Activated T-cell treated with anti-CD3 and anti-CD28 coated beads for 48 hours (primary cell): Measurements from ENCODE around the gene SMPD3.

ENCODE experiments used
- DNase-seq: peaks from one replicate; pipeline ENCODE4 v3.0.0-alpha.2; 2020; ENCODE audit warnings: low read depth

SMPD3 gene

GRCh38 chr16:68470461-68471150 is 22.3 kb upstream of the SMPD3 start:
- no peak for DNase-seq

- no peak for DNase-seq
These were observed 21.6 kb upstream of the SMPD3 start for GRCh38 chr16:68469796-68470460.

DNA sequence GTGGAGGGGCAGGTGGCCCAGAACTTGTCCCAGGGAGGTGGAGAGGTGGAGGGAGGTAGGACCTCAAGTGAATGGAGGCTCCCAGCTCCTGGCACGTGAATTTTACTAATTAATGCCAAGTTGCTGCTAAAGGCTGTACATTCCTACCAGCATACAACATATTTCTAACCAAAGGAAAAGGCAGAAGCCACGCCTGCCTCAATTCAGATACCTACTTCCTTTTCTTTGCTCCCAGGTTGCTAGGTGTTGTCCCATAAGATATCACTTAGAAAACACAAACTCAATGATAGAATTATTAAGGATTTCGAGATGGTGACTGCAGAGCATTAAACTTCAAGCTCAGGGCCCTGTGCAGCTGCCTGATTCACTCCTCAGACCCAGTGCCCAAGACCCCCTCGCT is 20.5 kb upstream of the SMPD3 start:
- DNase-seq = no peak

- DNase-seq = no peak
These were observed 17.9 kb upstream of the SMPD3 start for GRCh38 chr16:68466174-68466573.

DNA sequence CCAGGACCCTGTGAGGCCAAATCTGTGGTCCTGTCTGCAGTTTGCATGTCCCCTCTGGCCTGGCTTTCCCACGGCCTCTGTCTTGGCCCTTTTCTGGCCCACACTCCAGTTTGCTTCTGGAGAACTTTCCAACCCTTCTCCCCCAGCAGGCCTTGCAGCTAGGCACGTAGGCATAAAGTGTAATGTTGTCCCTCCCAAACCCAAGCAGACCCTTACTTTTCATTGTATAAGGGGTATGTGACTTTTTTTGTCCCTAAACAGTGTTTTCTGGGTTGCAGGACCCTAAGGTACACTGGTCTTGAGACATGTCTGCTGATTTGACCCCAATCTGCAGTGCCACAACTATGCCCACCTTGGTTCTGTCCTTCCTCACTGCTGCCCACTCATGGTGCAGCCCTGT is 15.6 kb upstream of the SMPD3 start:
- DNase-seq = no peak

- no peak for DNase-seq
These were observed 11.8 kb upstream of the SMPD3 start for GRCh38 chr16:68460067-68460466.

- DNase-seq = no peak
These were observed 11.1 kb upstream of the SMPD3 start for GRCh38 chr16:68459457-68459856.

GRCh38 chr16:68458551-68458950 is 10.2 kb upstream of the SMPD3 start:
- DNase-seq = no peak

GRCh38 chr16:68458101-68458500 is 9.8 kb upstream of the SMPD3 start:
- no peak for DNase-seq

GRCh38 chr16:68455631-68456030 is 7.3 kb upstream of the SMPD3 start:
- DNase-seq = no peak

GRCh38 chr16:68454920-68455435 is 6.7 kb upstream of the SMPD3 start:
- no peak for DNase-seq

DNA sequence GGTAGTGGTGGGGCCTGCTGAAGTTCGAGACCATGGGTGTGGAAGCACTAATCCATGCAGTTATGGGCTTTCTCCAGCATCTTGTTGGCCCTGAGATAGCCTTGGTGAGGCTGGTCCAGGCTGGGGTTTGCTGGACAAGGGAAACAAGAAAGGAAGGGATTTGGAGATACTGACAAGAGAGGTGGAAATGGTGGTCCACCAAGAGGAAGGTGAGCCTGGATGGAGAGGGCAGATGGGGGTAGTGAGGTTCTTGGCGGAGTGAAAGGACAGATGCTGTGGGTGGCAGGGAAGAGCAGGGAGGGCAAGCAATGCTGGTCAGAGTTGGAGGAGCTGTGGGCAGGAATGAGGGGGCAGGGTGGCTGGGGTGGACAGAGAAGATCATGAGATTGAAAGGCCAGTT is 5.5 kb upstream of the SMPD3 start:
- DNase-seq = no peak

- DNase-seq = no peak
These were observed 3.9 kb upstream of the SMPD3 start for GRCh38 chr16:68452176-68452575.

GRCh38 chr16:68451676-68452075 is 3.4 kb upstream of the SMPD3 start:
- no peak for DNase-seq

DNA sequence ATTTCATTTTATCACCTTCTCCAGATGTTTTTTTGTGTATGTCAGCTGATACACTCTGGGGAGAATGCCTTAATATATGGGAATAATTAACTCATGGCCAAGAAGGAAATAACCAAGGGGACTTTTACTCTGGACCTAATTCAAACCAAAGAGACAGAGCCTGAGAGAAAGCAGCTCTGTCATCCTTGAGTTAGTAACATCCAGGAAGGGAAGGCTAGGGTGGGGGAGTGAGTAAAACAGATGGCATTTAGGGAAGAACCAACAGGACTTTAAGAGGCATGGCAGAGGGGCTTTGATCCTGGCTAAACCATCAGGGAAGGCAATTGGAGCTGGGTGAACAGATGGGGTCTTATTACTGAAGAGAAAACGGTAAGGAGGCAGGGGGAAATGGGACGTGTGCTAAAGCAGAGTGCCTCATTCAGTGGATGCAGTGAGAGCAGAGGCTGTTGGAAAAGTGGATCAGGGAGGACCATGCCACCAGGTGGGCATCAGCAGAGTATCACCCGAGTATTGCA is 2.5 kb upstream of the SMPD3 start:
- DNase-seq = no peak

GRCh38 chr16:68447653-68448359 is 502 bp downstream of the SMPD3 start:
- no peak for DNase-seq

DNA sequence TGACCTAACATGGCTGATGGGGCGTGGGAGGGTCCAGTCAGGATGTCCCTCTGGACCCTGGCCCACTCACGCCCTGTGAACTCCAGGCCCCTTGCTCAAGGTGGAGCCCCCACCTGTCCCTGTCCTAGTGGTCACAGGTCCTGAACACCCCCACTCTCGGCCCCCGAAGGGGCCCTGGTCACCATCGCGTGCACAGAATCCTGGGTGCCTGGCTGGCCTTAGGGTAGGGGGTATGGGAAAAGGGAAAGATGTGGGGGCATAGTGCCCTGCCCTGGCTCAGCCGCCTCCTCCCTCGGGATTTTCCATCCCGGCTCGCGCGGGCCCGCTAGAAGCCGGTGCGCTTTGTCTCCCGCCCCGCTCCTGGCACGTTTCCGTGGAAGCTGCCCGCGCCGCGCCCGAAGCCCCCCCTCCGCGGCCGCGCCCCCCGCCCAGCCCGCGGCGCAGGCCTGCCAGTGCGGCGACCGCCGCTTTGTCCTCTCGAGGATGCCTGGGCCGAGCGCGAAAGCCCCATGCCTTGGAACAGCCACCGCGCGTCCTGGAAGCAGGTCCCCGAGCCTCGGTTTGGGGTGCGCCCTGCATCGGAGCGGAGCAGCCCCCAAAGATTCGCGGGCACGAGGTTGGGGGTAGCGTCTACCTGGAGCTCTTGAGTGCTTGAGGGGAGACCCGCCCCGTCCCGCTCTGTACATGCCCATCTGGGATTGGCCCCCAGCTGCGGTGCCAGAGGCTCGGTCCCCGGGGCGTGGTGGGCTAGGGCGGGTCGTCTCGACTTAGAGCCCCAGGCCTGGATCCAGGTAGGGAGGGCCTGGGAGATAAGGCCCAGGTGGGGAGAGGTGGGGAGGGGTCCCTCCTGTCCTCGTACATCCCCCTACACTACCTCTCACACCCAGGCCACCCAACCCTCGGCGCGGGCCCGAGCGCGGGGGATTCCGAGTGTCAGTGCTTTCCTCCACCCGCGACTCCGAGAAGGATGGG is 1.3 kb downstream of the SMPD3 start:
- DNase-seq = no peak

GRCh38 chr16:68445458-68445857 is 2.9 kb downstream of the SMPD3 start:
- peak; percentile 28 for DNase-seq

- no peak for DNase-seq
These were observed 4.2 kb downstream of the SMPD3 start for GRCh38 chr16:68444056-68444657.

- DNase-seq = no peak
These were observed 11.7 kb downstream of the SMPD3 start for GRCh38 chr16:68436581-68436980.

DNA sequence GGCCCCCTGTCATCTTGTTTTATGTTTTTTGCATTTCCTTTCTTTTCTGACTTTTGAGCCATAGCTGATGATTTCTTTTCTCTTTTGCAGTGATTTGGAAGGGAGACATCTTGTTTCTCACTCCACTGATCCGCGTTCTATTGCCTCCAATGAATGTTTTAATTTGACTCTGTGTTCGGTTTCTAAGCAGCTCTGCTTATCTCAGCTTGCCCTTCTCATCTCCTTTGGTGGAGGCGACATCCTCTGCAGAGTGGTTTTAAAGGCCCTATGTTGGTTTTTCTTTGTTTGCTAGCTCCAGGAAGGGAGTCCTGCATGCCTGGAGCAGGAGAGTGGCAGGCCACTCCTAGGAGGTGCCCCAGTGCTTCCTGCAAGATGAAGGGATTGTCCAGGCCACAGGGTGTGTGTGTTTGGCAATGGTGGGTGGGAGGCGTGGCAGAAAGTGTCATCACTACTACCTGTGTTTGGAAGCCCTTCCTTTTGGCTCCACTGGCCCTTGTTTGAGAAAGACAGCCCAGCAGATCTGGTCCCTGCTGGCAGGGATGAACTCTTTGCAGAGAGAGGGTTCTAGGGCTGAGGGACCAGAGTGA is 13.6 kb downstream of the SMPD3 start:
- no peak for DNase-seq
